Measurements from ENCODE around the gene GSTK1.

The GSTK1 gene

DNA sequence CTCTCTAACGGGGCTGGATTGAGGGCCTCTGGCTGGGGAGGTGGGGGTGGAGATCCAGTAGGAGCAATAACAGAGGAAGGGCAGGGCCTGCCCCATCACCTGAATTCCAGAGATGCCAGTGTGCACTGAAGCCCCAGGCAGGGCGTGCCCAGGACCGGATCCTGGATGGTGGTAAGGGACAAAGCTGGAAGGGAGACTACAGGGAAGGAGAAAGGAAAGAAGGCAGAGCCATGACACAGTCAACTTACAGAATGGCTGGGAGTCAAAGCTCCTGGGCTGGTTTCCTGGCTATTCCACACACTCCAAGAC is 22.2 kb downstream of the GSTK1 start:
- Mint-ChIP-seq H3K36me3 (ENCODE audit: low read depth) (peaks cover 12% of the 10 kb centered on the region), H3K4me3 (no peak overlapping the region), H3K4me1 (peaks cover 39% of the 10 kb centered on the region), H3K9me3 (peaks cover 16% of the 10 kb centered on the region), H3K27ac (no peak overlapping the region), H3K27me3 (ENCODE audit: low read depth, poor library complexity) (peaks cover 13% of the 10 kb centered on the region)
- TF ChIP-seq, protein P1, sequence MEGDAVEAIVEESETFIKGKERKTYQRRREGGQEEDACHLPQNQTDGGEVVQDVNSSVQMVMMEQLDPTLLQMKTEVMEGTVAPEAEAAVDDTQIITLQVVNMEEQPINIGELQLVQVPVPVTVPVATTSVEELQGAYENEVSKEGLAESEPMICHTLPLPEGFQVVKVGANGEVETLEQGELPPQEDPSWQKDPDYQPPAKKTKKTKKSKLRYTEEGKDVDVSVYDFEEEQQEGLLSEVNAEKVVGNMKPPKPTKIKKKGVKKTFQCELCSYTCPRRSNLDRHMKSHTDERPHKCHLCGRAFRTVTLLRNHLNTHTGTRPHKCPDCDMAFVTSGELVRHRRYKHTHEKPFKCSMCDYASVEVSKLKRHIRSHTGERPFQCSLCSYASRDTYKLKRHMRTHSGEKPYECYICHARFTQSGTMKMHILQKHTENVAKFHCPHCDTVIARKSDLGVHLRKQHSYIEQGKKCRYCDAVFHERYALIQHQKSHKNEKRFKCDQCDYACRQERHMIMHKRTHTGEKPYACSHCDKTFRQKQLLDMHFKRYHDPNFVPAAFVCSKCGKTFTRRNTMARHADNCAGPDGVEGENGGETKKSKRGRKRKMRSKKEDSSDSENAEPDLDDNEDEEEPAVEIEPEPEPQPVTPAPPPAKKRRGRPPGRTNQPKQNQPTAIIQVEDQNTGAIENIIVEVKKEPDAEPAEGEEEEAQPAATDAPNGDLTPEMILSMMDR (IDR thresholded peaks at IDR 0.05): no peak
- DNase-seq: no peak

DNA sequence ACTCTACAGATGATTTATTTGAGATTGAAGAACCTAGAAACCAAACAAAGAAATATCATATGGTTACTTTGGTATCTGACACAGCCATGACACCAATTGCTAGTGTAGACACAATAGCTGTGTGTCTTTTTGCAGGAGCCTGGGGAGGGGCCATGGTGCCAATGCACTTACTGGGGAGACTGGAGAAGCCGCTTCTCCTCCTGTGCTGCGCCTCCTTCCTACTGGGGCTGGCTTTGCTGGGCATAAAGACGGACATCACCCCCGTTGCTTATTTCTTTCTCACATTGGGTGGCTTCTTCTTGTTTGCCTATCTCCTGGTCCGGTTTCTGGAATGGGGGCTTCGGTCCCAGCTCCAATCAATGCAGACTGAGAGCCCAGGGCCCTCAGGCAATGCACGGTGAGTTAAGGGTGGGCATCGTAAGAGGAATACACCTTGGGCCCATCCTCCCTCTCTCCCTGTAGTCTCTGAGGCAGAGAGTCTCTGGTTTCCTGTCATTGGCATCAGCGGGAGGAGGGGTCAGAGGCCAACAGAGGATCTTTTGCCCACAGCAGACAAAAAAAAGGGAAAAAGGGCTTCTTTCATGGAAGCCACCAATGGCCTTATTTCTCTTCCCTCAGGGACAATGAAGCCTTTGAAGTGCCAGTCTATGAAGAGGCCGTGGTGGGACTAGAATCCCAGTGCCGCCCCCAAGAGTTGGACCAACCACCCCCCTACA is 22.7 kb downstream of the GSTK1 start:
- Mint-ChIP-seq H3K9me3 (peaks cover 16% of the 10 kb centered on the region), H3K27me3 (ENCODE audit: low read depth, poor library complexity) (peaks cover 13% of the 10 kb centered on the region), H3K4me1 (peaks cover 44% of the 10 kb centered on the region), H3K36me3 (ENCODE audit: low read depth) (peaks cover 15% of the 10 kb centered on the region), H3K27ac (no peak overlapping the region), H3K4me3 (no peak overlapping the region)
- TF ChIP-seq, protein P1 (IDR thresholded peaks at IDR 0.05): no peak
- DNase-seq: no peak

DNA sequence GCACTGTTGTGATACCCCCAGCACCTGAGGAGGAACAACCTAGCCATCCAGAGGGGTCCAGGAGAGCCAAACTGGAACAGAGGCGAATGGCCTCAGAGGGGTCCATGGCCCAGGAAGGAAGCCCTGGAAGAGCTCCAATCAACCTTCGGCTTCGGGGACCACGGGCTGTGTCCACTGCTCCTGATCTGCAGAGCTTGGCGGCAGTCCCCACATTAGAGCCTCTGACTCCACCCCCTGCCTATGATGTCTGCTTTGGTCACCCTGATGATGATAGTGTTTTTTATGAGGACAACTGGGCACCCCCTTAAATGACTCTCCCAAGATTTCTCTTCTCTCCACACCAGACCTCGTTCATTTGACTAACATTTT is 23.3 kb downstream of the GSTK1 start:
- TF ChIP-seq, protein P1 (IDR thresholded peaks at IDR 0.05): no peak
- Mint-ChIP-seq H3K27me3 (ENCODE audit: low read depth, poor library complexity) (peaks cover 13% of the 10 kb centered on the region), H3K4me3 (no peak overlapping the region), H3K36me3 (ENCODE audit: low read depth) (peaks cover 20% of the 10 kb centered on the region), H3K9me3 (peaks cover 16% of the 10 kb centered on the region), H3K27ac (no peak overlapping the region), H3K4me1 (peaks cover 49% of the 10 kb centered on the region)
- DNase-seq: no peak

- Mint-ChIP-seq H3K27me3 (ENCODE audit: low read depth, poor library complexity) (peaks cover 13% of the 10 kb centered on the region), H3K9me3 (peaks cover 16% of the 10 kb centered on the region), H3K4me1 (peaks cover 51% of the 10 kb centered on the region), H3K36me3 (ENCODE audit: low read depth) (peaks cover 30% of the 10 kb centered on the region), H3K27ac (no peak overlapping the region), H3K4me3 (peak overlapping the region; percentile 98)
- TF ChIP-seq, protein P1 (IDR thresholded peaks at IDR 0.05): no peak
- DNase-seq: no peak
Measured at GRCh38 chr7:143287339-143287934, 24.2 kb downstream of the GSTK1 start.

DNA sequence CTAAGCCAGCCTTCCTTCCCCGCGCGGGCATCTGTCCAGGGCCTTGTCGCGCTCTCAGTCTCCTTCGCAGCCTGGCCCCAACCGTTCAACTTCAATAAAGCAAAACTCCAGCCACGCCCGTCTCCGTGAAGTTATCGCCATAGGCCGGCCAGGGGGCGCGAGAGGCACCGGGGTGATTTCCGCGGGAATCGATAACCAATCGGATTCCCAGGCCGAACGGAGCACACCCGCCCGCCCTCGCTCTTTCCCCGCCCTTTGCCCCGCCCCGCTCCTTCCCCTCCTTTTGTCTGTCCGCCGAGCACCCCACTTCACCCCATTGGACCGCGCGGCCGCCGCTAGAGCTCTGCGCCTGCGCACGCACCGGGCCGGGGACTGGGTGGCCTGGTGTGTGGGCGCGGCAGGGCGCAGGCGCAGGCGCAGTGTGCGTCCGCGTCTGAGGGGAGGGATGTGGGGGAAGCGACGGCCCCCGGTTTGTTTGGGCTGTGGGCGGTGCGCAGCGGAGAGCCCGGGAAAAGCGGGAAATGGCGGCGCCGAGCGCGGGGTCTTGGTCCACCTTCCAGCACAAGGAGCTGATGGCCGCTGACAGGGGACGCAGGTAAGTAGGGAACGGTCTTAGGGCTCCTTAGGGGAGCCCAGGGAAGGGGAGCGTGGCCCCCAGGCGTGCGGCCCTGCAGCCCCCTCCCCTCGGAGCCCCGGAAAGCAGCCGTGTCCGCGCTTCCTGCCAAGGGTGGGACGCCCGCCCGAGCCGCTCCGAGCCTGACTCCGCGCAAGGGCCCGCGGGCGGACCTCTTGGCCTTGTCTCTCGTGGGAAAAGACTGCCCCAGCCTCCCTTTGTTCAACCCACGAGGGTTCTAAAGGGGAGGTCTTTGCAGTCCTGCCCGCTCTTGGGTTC is 24.9 kb downstream of the GSTK1 start, which contains the start of gene CASP2:
Gene CASP2 (plus strand): TSS at position 417 of the 892 bp plus-strand sequence. CDS start 105 bp downstream, at position 522.
- peak within 1 kb of the TSS; percentile 85 for H3K27ac Mint-ChIP-seq
- H3K36me3 Mint-ChIP-seq (ENCODE audit: low read depth): peaks cover 34% of the 10 kb centered on the region
- peak; percentile 97 for DNase-seq
- peaks cover 13% of the 10 kb centered on the region for H3K27me3 Mint-ChIP-seq (ENCODE audit: low read depth, poor library complexity)
- peaks cover 51% of the 10 kb centered on the region for H3K4me1 Mint-ChIP-seq
- TF ChIP-seq, protein P1 (IDR thresholded peaks at IDR 0.05): peak; percentile 11
- H3K9me3 Mint-ChIP-seq: peaks cover 16% of the 10 kb centered on the region
- peak within 1 kb of the TSS; percentile 98 for H3K4me3 Mint-ChIP-seq
